Cardiac fibroblast (primary cell): Measurements from ENCODE around the gene CATSPERD.

Source experiments
- DNase-seq, 2 donors: peaks; one replicate each; pipeline versions ENCODE4 v3.0.0 to v3.0.0-alpha.2; 2010; ENCODE audit warnings: low read depth in 2 of 2
- H3K4me3 ChIP-seq, 2 donors: replicated peaks in 1 of 2; 1 replicate in 1 of 2; 2 replicates in 1 of 2; pipeline ENCODE4 v1.5.1; 2011; ENCODE audit warnings: low read depth in 2 of 2, low read length in 2 of 2, mild to moderate bottlenecking in 2 of 2, moderate library complexity in 1 of 2
- CTCF ChIP-seq: IDR thresholded peaks from one replicate; pipeline ENCODE4 v1.5.1; 2011; ENCODE audit warnings: low read depth, mild to moderate bottlenecking, low read length, inconsistent platforms

The CATSPERD gene

GRCh38 chr19:5703819-5704818, 16.3 kb upstream of the CATSPERD start:
- no peak overlapping the region for H3K4me3 ChIP-seq
- TF ChIP-seq CTCF = no peak
- no peak for DNase-seq

GRCh38 chr19:5705552-5705951, 14.9 kb upstream of the CATSPERD start:
- H3K4me3 ChIP-seq = no peak overlapping the region
- no peak for TF ChIP-seq CTCF
- no peak for DNase-seq

GRCh38 chr19:5706876-5707573, 13.4 kb upstream of the CATSPERD start:
- no peak overlapping the region for H3K4me3 ChIP-seq
- TF ChIP-seq CTCF = no peak
- DNase-seq = no peak

- TF ChIP-seq CTCF = no peak
- no peak overlapping the region for H3K4me3 ChIP-seq
- no peak for DNase-seq
Observed at GRCh38 chr19:5707576-5708575, 12.6 kb upstream of the CATSPERD start.

- no peak for TF ChIP-seq CTCF
- no peak for DNase-seq
- no peak overlapping the region for H3K4me3 ChIP-seq
Observed at GRCh38 chr19:5711025-5711424, 9.4 kb upstream of the CATSPERD start.

GRCh38 chr19:5711713-5712161, 8.7 kb upstream of the CATSPERD start:
- TF ChIP-seq CTCF = no peak
- H3K4me3 ChIP-seq = no peak overlapping the region
- DNase-seq = no peak
